ENCODE measurements around the gene OR2L2. TPM values are rescaled to one million over a fixed set of nuclear protein-coding genes. Genes with fewer than 3 reads are reported as not detected.

OR2L2 gene
- polyA plus RNA-seq (2011; rRNA removed) (not detected in 2 replicates), polyA minus RNA-seq (2011; rRNA and poly(A)+ RNA removed) (not detected in 2 replicates)

GRCh38 chr1:248029770-248030169 lies at the start of gene OR2L2:
Gene OR2L2 (plus strand): TSS chr1:248030070. CDS start chr1:248038268, 8,198 bp downstream.
- no peak for TF ChIP-seq CTCF (IDR thresholded peaks at IDR 0.05; ENCODE audit: low read depth, low read length)
- H3K4me3 ChIP-seq (ENCODE audit: low read depth, low read length): no peak within 1 kb of the TSS
- H3K9me3 ChIP-seq (ENCODE audit: control insufficient read depth, insufficient read depth, low read length): peaks cover 13% of the 10 kb centered on the region
- H3K27ac ChIP-seq (ENCODE audit: low read depth, low read length): no peak within 1 kb of the TSS
- DNase-seq (ENCODE audit: low read depth, low spot score): no peak
- ChIA-PET POLR2A (no interaction called here), CTCF (no interaction called here)
- H3K27me3 ChIP-seq (ENCODE audit: control insufficient read depth, insufficient read depth, low read length): no peaks in the 10 kb centered on the region

GRCh38 chr1:247992986-247993385 lies 36.9 kb upstream of the OR2L2 start:
- Histone ChIP-seq H3K27me3 (ENCODE audit: control insufficient read depth, insufficient read depth, low read length) (no peaks in the 10 kb centered on the region), H3K27ac (ENCODE audit: low read depth, low read length) (no peak overlapping the region), H3K4me3 (ENCODE audit: low read depth, low read length) (no peak overlapping the region), H3K9me3 (ENCODE audit: control insufficient read depth, insufficient read depth, low read length) (peaks cover 13% of the 10 kb centered on the region)
- POLR2A ChIA-PET: no interaction called here
- DNase-seq (ENCODE audit: low read depth, low spot score): no peak
- CTCF ChIA-PET: no interaction called here
- no peak for TF ChIP-seq CTCF (IDR thresholded peaks at IDR 0.05; ENCODE audit: low read depth, low read length)

GRCh38 chr1:247998811-247999210 lies 31.1 kb upstream of the OR2L2 start:
- no peak for TF ChIP-seq CTCF (IDR thresholded peaks at IDR 0.05; ENCODE audit: low read depth, low read length)
- no peak overlapping the region for H3K4me3 ChIP-seq (ENCODE audit: low read depth, low read length)
- CTCF ChIA-PET: no interaction called here

GRCh38 chr1:248000169-248000568 lies 29.7 kb upstream of the OR2L2 start:
- TF ChIP-seq CTCF (IDR thresholded peaks at IDR 0.05; ENCODE audit: low read depth, low read length): no peak
- Histone ChIP-seq H3K27ac (ENCODE audit: low read depth, low read length) (no peak overlapping the region), H3K4me3 (ENCODE audit: low read depth, low read length) (no peak overlapping the region), H3K9me3 (ENCODE audit: control insufficient read depth, insufficient read depth, low read length) (peaks cover 10% of the 10 kb centered on the region), H3K27me3 (ENCODE audit: control insufficient read depth, insufficient read depth, low read length) (no peaks in the 10 kb centered on the region)
- ChIA-PET POLR2A (no interaction called here), CTCF (no interaction called here)
- DNase-seq (ENCODE audit: low read depth, low spot score): no peak

More at GRCh38 chr1:247998811-247999210, 31.1 kb upstream of the OR2L2 start:
- POLR2A ChIA-PET: no interaction called here
- no peak for DNase-seq (ENCODE audit: low read depth, low spot score)
- H3K27ac ChIP-seq (ENCODE audit: low read depth, low read length): no peak overlapping the region
- H3K27me3 ChIP-seq (ENCODE audit: control insufficient read depth, insufficient read depth, low read length): no peaks in the 10 kb centered on the region
- H3K9me3 ChIP-seq (ENCODE audit: control insufficient read depth, insufficient read depth, low read length): peaks cover 15% of the 10 kb centered on the region

- H3K27me3 ChIP-seq (ENCODE audit: control insufficient read depth, insufficient read depth, low read length): no peaks in the 10 kb centered on the region
- TF ChIP-seq CTCF (IDR thresholded peaks at IDR 0.05; ENCODE audit: low read depth, low read length): no peak
- POLR2A ChIA-PET: no interaction called here
- no peak overlapping the region for H3K27ac ChIP-seq (ENCODE audit: low read depth, low read length)
- H3K4me3 ChIP-seq (ENCODE audit: low read depth, low read length): no peak overlapping the region
- CTCF ChIA-PET: no interaction called here
- no peak for DNase-seq (ENCODE audit: low read depth, low spot score)
- H3K9me3 ChIP-seq (ENCODE audit: control insufficient read depth, insufficient read depth, low read length): peaks cover 9% of the 10 kb centered on the region
Observed at GRCh38 chr1:248007778-248008177, 22.1 kb upstream of the OR2L2 start.

All from AG04450 (cell line).